Panc1 (cell line): ENCODE results near the gene RUNX1.

Experiments used
- SIN3A ChIP-seq: IDR thresholded peaks from 2 replicates; pipeline ENCODE4 v1.6.1; 2012; ENCODE audit warnings: low read depth, mild to moderate bottlenecking, low read length, moderate library complexity, borderline replicate concordance; ENCODE audit not compliant: insufficient read depth
- TF ChIP-seq, protein P1 (sequence below): fragments of 450-650 bp; IDR thresholded peaks from 2 replicates; pipeline ENCODE4 v1.5.1; 2017; ENCODE audit warnings: mild to moderate bottlenecking

DNA sequence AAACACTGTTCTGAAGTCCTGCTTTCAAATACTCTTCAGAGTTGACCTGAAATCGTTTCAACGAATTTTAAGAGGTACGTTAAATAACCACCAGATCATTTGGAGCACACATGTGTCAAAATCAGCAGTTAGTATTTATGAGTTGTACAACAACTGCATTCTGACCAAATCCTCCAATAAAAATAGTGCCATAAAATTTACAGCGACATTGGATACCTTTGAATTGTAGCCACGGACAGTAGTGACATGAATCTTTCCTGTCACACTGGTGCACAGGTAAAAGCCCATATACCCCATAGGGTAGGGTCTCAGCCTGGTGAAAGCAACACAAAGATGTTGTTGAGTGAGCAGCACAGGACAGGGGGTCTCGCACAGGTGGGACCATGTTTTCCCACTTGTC, 258.8 kb downstream of the RUNX1 start:
- TF ChIP-seq, protein P1, sequence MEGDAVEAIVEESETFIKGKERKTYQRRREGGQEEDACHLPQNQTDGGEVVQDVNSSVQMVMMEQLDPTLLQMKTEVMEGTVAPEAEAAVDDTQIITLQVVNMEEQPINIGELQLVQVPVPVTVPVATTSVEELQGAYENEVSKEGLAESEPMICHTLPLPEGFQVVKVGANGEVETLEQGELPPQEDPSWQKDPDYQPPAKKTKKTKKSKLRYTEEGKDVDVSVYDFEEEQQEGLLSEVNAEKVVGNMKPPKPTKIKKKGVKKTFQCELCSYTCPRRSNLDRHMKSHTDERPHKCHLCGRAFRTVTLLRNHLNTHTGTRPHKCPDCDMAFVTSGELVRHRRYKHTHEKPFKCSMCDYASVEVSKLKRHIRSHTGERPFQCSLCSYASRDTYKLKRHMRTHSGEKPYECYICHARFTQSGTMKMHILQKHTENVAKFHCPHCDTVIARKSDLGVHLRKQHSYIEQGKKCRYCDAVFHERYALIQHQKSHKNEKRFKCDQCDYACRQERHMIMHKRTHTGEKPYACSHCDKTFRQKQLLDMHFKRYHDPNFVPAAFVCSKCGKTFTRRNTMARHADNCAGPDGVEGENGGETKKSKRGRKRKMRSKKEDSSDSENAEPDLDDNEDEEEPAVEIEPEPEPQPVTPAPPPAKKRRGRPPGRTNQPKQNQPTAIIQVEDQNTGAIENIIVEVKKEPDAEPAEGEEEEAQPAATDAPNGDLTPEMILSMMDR: no peak
- TF ChIP-seq SIN3A: no peak
